Fibroblast of pulmonary artery (primary cell): Measurements from ENCODE around the gene VAMP5.
"Not testable (repeated sequence)": the region's sequence is repeated elsewhere in the genome, so short reads cannot be mapped to it uniquely, and the experiment has no call there.

Experiments
- DNase-seq: peaks from one replicate; pipeline ENCODE4 v3.0.0-alpha.2; 2010; ENCODE audit warnings: low read depth
- H3K4me3 ChIP-seq: replicated peaks from 2 replicates; pipeline ENCODE4 v1.5.1; 2011; ENCODE audit warnings: low read depth, mild to moderate bottlenecking, control low read depth, low read length, moderate library complexity
- TF ChIP-seq, protein P1 (sequence below): IDR thresholded peaks from 2 replicates; pipeline ENCODE4 v1.5.1; 2011; ENCODE audit warnings: mild to moderate bottlenecking, control low read depth, low read length, inconsistent platforms; ENCODE audit errors: missing control alignments

VAMP5 gene

DNA sequence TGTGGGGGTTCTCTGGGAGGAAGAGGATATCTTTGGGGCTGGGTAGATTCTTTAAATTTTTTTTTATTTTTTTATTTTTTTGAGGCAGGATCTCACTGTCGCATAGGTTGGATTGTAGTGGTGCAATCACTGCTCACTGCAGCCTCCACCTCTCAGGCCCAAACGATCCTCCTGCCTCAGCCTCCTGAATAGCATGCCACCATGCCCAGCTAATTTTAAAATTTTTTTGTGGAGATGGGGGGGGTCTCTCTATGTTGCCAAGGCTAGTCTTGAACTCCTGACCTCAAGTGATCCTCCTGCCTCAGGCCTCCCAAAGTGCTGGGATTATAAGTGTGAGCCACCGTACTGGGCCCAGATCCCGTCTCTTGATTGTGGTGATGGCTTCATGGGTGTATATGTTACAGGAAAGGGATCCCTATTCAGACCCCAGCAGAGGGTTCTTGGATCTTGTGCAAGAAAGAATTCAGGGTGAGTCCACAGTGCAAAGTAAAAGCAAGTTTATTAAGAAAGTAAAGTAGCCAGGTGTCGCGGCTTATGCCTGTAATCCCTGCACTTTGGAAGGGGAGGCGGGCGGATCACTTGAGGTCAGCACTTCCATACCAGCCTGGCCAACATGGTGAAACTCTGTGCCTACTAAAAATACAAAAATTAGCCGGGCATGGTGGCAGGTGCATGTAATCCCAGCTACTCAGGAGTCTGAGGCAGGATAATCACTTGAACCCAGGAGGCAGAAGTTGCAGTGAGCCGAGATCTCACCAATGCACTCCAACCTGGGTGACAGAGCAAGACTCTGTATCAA lies 29.7 kb downstream of the VAMP5 start:
- H3K4me3 ChIP-seq = no peak overlapping the region
- TF ChIP-seq, protein P1, sequence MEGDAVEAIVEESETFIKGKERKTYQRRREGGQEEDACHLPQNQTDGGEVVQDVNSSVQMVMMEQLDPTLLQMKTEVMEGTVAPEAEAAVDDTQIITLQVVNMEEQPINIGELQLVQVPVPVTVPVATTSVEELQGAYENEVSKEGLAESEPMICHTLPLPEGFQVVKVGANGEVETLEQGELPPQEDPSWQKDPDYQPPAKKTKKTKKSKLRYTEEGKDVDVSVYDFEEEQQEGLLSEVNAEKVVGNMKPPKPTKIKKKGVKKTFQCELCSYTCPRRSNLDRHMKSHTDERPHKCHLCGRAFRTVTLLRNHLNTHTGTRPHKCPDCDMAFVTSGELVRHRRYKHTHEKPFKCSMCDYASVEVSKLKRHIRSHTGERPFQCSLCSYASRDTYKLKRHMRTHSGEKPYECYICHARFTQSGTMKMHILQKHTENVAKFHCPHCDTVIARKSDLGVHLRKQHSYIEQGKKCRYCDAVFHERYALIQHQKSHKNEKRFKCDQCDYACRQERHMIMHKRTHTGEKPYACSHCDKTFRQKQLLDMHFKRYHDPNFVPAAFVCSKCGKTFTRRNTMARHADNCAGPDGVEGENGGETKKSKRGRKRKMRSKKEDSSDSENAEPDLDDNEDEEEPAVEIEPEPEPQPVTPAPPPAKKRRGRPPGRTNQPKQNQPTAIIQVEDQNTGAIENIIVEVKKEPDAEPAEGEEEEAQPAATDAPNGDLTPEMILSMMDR = no peak
- DNase-seq = no peak

DNA sequence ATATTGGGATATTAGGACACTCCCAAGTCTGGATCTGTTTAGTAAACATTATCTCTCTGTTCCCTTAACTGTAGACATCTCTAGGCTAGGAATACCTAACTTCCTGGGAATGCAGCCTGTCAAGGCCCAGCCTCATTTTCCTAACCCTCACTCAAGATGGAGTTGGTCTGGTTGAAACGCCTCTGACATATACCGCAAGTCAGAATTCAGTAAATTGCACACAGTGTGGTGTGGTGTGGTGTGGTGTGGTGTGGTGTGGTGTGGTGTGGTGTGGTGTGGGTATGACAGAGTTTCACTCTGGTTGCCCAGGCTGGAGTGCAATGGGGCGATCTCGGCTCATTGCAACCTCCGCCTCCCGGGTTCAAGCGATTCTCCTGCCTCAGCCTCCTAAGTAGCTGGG lies 30.5 kb downstream of the VAMP5 start:
- not testable (repeated sequence) for H3K4me3 ChIP-seq, DNase-seq

DNA sequence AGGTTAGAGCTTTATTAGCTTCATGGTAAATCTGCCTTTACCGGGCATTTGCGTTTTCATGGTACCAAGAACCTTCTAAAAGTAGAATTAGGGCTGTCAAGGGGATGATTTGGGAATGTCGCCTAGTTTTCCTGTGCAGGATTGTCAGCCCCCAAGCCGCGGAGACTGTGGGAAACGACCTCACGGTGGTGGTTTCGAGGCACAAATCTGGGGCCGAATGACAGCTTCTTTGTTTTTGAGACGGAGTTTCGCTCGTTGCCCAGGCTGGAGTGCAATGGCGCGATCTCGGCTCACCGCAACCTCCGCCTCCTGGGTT lies 31.1 kb downstream of the VAMP5 start:
- no peak overlapping the region for H3K4me3 ChIP-seq
- no peak for DNase-seq

DNA sequence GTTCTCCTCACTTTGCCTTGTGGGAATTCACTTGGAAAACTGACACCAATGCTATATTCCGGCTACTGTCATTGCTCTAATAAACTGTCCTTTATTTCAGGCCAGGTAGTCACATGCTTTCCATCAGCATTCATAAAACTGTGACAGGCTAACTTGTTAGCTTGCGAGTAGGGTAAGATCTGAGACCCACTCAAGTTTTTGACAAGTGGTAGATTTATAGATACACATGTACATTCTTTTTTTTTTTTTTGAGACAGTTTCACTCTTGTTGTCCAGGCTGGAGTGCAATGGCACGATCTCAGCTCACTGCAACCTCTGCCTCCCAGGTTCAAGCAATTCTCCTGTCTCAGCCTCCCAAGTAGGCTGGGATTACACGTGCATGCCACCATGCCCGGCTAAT lies 33.5 kb downstream of the VAMP5 start:
- not testable (repeated sequence) for H3K4me3 ChIP-seq, DNase-seq

More for the DNA sequence above, 31.1 kb downstream of the VAMP5 start:
- TF ChIP-seq, protein P1 = no peak

DNA sequence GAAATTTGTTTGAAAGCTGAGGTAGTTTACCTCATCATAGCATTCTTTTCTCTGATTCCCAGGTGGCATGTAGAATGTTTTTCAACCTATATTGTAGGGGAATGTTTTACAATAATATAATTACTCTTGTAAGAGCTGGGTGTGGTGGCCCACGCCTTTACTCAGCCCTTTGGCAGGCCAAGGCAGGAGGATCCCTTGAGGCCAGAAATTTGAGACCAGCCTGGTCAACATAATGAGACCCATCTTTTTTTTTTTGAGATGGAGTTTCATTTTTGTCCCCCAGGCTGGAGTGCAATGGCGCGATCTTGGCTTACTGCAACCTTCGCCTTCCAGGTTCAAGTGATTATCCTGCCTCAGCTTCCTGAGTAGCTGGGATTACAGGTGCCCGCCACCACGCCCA lies 35.4 kb downstream of the VAMP5 start:
- TF ChIP-seq, protein P1 = no peak
- H3K4me3 ChIP-seq = no peak overlapping the region

DNA sequence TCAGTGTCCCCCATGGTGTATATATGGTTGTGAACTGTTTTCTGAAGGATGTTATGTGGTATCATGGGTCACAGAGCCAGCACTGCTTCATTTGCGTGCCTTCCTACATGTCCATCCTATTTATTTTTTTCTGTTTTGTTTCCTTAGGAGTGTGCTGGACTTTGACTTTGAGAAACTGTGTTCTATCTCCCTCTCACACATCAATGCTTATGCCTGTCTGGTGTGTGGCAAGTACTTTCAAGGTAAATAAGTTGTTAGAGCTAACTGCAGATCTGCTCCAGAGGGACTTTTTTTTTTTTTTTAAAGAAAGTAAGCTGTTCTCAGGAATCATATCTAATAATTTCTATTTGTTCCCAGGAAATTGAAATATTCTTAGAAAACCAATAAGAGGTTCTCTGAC lies 37.1 kb downstream of the VAMP5 start:
- DNase-seq = no peak
- no peak overlapping the region for H3K4me3 ChIP-seq
- TF ChIP-seq, protein P1 = no peak

More for the DNA sequence above, 35.4 kb downstream of the VAMP5 start:
- no peak for DNase-seq

DNA sequence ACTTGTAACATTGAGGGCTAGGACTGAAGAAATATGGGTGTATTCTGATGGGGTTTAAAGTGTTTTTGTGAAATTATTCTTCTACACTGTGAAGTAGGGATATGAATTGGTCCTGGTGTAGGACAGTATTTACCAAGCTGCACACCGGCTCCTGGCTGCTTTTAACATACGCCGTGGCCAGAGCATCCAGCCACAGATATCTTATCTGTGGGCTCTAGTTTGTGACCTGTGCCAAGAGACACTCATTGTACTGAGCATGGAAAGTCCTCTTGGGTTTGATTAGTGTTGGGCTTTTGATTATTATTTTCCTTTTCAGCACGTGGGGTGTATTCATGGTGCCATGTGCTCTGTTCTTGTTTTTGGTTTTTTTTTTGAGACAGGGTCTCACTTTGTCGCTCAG lies 39.8 kb downstream of the VAMP5 start:
- H3K4me3 ChIP-seq = no peak overlapping the region
- TF ChIP-seq, protein P1 = no peak
- DNase-seq = no peak

DNA sequence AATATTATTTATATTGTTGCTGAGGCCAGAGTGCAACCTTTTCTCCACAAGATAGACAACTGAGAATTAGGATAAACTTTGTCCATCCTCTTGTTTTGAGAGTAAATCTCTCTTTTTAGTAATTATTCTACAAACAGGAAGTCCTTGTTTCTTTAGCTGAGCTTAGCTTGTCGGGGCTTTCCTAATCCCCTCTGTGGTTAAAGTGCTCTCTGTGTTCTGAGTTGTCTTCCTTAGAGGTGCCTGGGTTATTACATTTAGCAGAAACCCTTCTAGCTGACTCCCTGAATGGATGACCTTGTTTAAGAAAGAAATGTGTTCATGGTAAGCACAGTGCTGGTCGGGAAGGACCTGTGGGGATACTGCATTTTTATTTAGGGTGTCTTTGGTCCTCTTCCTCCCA lies 44.4 kb downstream of the VAMP5 start:
- no peak for DNase-seq
- TF ChIP-seq, protein P1 = no peak
- H3K4me3 ChIP-seq = no peak overlapping the region
